B cell (primary cell): ENCODE measurements around the gene MAPK14. TPM values are rescaled to one million over a fixed set of nuclear protein-coding genes. Genes with fewer than 3 reads are reported as not detected.

Experiments
- ATAC-seq: fragments of 200-7000 bp; cut with Tn5 transposase; one replicate; pipeline ENCODE4 v1.10.0; 2021; ENCODE audit warnings: low read depth, mild to moderate bottlenecking, moderate number of reproducible peaks, moderate library complexity
- CTCF ChIA-PET: fragments of 350-600 bp; sonication (Branson Sonifier 250); formaldehyde crosslinking; loops from one replicate; lab custom pipeline; 2021; ENCODE audit warnings: antibody characterized with exemption, inconsistent platforms; lab: Charles Lee
- POLR2A ChIA-PET: fragments of 350-600 bp; sonication (Branson Sonifier 250); formaldehyde crosslinking; loops from one replicate; lab custom pipeline; 2021; ENCODE audit warnings: antibody characterized with exemption; lab: Charles Lee
- DNase-seq: peaks from one replicate; pipeline ENCODE4 v3.0.0; 2013
- H2AFZ ChIP-seq: 2 replicates; pipeline ENCODE4 v1.6.1; 2012; ENCODE audit warnings: mild to moderate bottlenecking, low read depth, low read length; ENCODE audit not compliant: insufficient read depth, poor library complexity, severe bottlenecking
- H3K27ac ChIP-seq, 2 donors: 1 replicate in 1 of 2; 2 replicates in 1 of 2; pipeline ENCODE4 v1.5.1; 2012 to 2013; ENCODE audit warnings: low read length in 2 of 2, mild to moderate bottlenecking in 2 of 2, moderate library complexity in 1 of 2
- H3K27me3 ChIP-seq, 4 experiments: fragments of 200-600 bp in 1 of 4; sonication (generic) in 1 of 4; replicated peaks in 1 of 4; 1 replicate in 2 of 4; 2 replicates in 2 of 4; pipeline versions ENCODE4 v1.6.1 to v1.7.0; 2013 to 2016; ENCODE audit warnings: low read length in 3 of 4, mild to moderate bottlenecking in 2 of 4, mixed read lengths in 1 of 4, moderate library complexity in 1 of 4; ENCODE audit not compliant: insufficient read depth in 4 of 4, control insufficient read depth in 3 of 4; ENCODE audit errors: control extremely low read depth in 1 of 4
- H3K36me3 ChIP-seq, 2 experiments: replicated peaks in 1 of 2; 1 replicate in 1 of 2; 2 replicates in 1 of 2; pipeline versions ENCODE4 v1.6.1 to v1.7.1; 2013; ENCODE audit warnings: low read length in 1 of 2; ENCODE audit not compliant: insufficient read depth in 2 of 2, control insufficient read depth in 1 of 2; ENCODE audit errors: control extremely low read depth in 1 of 2, extremely low read depth in 1 of 2
- H3K4me1 ChIP-seq, 2 donors: fragments of 200-600 bp in 1 of 2; sonication (generic) in 1 of 2; 1 replicate in 1 of 2; 2 replicates in 1 of 2; pipeline versions ENCODE4 v1.5.1 to v1.6.1; 2013 to 2017; ENCODE audit warnings: low read length in 2 of 2; ENCODE audit not compliant: control insufficient read depth in 2 of 2, insufficient read depth in 2 of 2
- H3K4me2 ChIP-seq: replicated peaks from 2 replicates; pipeline ENCODE3; 2012; ENCODE audit warnings: mild to moderate bottlenecking, low read depth, low read length; ENCODE audit not compliant: poor library complexity, severe bottlenecking
- H3K4me3 ChIP-seq, 5 experiments: fragments of 200-600 bp in 1 of 5; sonication (generic) in 1 of 5; 1 replicate in 3 of 5; 2 replicates in 2 of 5; pipeline versions ENCODE4 v1.5.1 to v1.7.0; 2011 to 2016; ENCODE audit warnings: low read length in 4 of 5, mild to moderate bottlenecking in 4 of 5, low read depth in 2 of 5, control low read depth in 1 of 5, moderate library complexity in 1 of 5; ENCODE audit not compliant: insufficient read depth in 1 of 5; ENCODE audit errors: control extremely low read depth in 1 of 5, extremely low read depth in 1 of 5
- H3K79me2 ChIP-seq: fragments of 200-600 bp; sonication (generic); one replicate; pipeline ENCODE4 v1.6.0; 2016; ENCODE audit warnings: low read length; ENCODE audit not compliant: control insufficient read depth, insufficient read depth
- H3K9ac ChIP-seq: fragments of 200-600 bp; sonication (generic); 2 replicates; pipeline ENCODE4 v1.6.1; 2017; ENCODE audit warnings: mild to moderate bottlenecking, low read length, moderate library complexity
- H3K9me3 ChIP-seq, 3 donors: one replicate each; pipeline versions ENCODE4 v1.6.1 to v1.7.1; 2013; ENCODE audit warnings: low read length in 2 of 3; ENCODE audit not compliant: control insufficient read depth in 2 of 3, insufficient read depth in 1 of 3; ENCODE audit errors: control extremely low read depth in 1 of 3
- H4K20me1 ChIP-seq: 2 replicates; pipeline ENCODE4 v1.6.0; 2012; ENCODE audit warnings: mild to moderate bottlenecking, low read length; ENCODE audit not compliant: insufficient read depth, control insufficient read depth, poor library complexity, severe bottlenecking
- H3K27ac Mint-ChIP-seq: one replicate; pipeline ENCODE4 v1.8.0; 2021; ENCODE audit warnings: mixed read lengths
- H3K27me3 Mint-ChIP-seq: one replicate; pipeline ENCODE4 v1.8.0; 2021; ENCODE audit warnings: mixed read lengths
- H3K4me1 Mint-ChIP-seq: one replicate; pipeline ENCODE4 v1.8.0; 2021; ENCODE audit warnings: mixed read lengths
- H3K4me3 Mint-ChIP-seq: one replicate; pipeline ENCODE4 v1.8.0; 2021; ENCODE audit warnings: mixed read lengths
- H3K9me3 Mint-ChIP-seq: one replicate; pipeline ENCODE4 v1.8.0; 2022; ENCODE audit warnings: mixed read lengths; ENCODE audit not compliant: insufficient read depth
- CTCF ChIP-seq: fragments of 200-600 bp; IDR thresholded peaks from one replicate; pipeline ENCODE4 v1.8.0; 2022; ENCODE audit warnings: antibody characterized with exemption, mild to moderate bottlenecking
- EZH2 ChIP-seq: IDR thresholded peaks from 2 replicates; pipeline ENCODE4 v1.6.1; 2012; ENCODE audit warnings: borderline replicate concordance, low read depth, mild to moderate bottlenecking, moderate library complexity, low read length; ENCODE audit not compliant: insufficient read depth, poor library complexity, severe bottlenecking
- WGBS: methylation state at CpG from one replicate; pipeline ENCODE4 v1.1.5; 2013; ENCODE audit warnings: missing lambda C conversion rate; ENCODE audit not compliant: insufficient coverage; 5-methylcytosine and 5-hydroxymethylcytosine counted together
- intact Hi-C: fragments of 100-400 bp; cut with micrococcal nuclease; formaldehyde crosslinking; loops from one replicate; pipeline ENCODE4 v1.10.0; 2022
- polyA plus RNA-seq: library from polyadenylated mRNA; depleted of rRNA; stranded (reverse); fragments of >200 nt; gene quantifications from 2 replicates; pipeline ENCODE4 v1.2.3, GENCODE V29; 2012
- total RNA-seq, 2 donors: library from RNA; stranded (reverse); fragments of 120-200 nt in 1 of 2; gene quantifications; 1 replicate in 1 of 2; 2 replicates in 1 of 2; pipeline versions ENCODE4 v1.2.3 to v1.2.4, GENCODE V29; 2013 to 2022

The MAPK14 gene
- total and polyA plus RNA-seq, 2 donors (not counting 1 experiment from before 2014, with no cell fraction given): 19.5 to 50.4 TPM

GRCh38 chr6:36095497-36096391 lies 68.1 kb downstream of the MAPK14 start:
- POLR2A ChIA-PET: no interaction called here
- H4K20me1 ChIP-seq: no peaks in the 10 kb centered on the region
- H2AFZ ChIP-seq: no peak overlapping the region
- H3K79me2 ChIP-seq: no peaks in the 10 kb centered on the region
- H3K27me3 ChIP-seq: no peaks in the 10 kb centered on the region
- peaks cover 30 to 31% of the 10 kb centered on the region in 2 donors for H3K4me1 ChIP-seq
- H3K36me3 ChIP-seq: peaks cover 0 to 11% of the 10 kb centered on the region in 2 experiments
- no peak overlapping the region for H3K4me3 ChIP-seq
- DNase-seq: no peak
- peak overlapping the region; percentile 46 for H3K27ac Mint-ChIP-seq
- H3K4me1 Mint-ChIP-seq: peaks cover 41% of the 10 kb centered on the region
- 100% methylated on average over 5 of the region's 8 CpGs for WGBS
- H3K9me3 Mint-ChIP-seq: no peaks in the 10 kb centered on the region
- no peak for ATAC-seq
- intact Hi-C loops: loop anchor here (1.0 to 10.0 kb wide), 8 partner anchors 13 to 573 kb away; partner anchors contain the start of genes ARMC12, BRPF3, MAPK13 and MAPK14
- CTCF ChIA-PET: interaction anchor here (0.6 to 7.5 kb wide), 40 partner anchors 9 to 512 kb away, joined by 3 to 150 read pairs (median 6); partner anchors contain the start of genes ARMC12, BRPF3, MAPK13 and MAPK14
- no peaks in the 10 kb centered on the region for H3K9me3 ChIP-seq
- H3K4me3 Mint-ChIP-seq: no peak overlapping the region
- no peak overlapping the region for H3K9ac ChIP-seq
- no peak overlapping the region for H3K27ac ChIP-seq
- TF ChIP-seq CTCF (peak; percentile 55), EZH2 (no peak)
- no peaks in the 10 kb centered on the region for H3K27me3 Mint-ChIP-seq
- H3K4me2 ChIP-seq: no peak overlapping the region
